ENCODE data around the gene EIF3D.

The EIF3D gene

DNA sequence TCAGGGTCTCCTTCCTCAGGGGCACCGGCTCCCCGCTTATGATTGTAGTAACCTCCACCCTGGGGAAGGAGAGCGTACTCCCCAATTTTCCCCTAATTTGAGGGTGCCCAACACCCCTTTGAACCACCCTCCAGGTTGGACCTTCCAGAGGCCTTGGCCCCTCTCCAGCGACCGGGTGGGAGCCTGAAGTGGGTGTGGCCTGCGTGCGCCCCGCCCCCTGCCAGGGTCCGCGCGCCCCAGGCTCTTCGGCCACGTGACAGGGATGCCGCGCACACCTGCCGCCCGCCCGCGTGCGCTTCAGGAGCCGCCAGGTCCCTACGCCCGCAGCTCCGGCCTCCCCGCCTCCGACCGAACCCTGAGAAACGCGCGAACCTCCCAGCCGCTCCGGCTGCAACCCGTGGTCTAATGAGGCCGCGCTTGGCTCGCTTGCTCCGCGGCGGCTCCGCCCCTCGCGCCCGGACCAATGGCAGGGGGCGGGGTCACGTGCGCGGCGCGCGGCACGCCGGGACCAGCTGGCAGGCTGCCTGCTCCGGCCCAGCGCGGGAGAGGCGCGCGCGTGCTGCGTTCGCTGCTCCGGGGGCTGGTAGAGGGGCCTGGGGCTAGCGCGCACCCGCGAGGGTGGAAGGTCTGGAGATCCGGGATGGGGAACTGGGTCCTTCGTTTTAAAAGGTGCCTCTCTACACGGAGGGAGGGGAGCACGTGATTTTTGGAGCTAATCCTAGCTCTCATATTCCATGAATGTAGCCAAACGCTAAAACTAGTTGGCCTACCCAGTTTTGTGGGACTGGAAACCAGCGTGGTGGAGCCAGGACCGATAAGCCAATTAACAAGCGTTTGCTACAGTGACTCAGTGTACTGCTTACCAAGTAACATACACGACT is 22.1 kb downstream of the EIF3D start, which contains the start of gene FOXRED2:
TSS of gene FOXRED2 (minus strand) at position 404 of the 881 bp plus-strand sequence. CDS start 618 bp downstream, outside the sequence.
- DNase-seq (ENCODE audit: low read depth) = peak; percentile 83

DNA sequence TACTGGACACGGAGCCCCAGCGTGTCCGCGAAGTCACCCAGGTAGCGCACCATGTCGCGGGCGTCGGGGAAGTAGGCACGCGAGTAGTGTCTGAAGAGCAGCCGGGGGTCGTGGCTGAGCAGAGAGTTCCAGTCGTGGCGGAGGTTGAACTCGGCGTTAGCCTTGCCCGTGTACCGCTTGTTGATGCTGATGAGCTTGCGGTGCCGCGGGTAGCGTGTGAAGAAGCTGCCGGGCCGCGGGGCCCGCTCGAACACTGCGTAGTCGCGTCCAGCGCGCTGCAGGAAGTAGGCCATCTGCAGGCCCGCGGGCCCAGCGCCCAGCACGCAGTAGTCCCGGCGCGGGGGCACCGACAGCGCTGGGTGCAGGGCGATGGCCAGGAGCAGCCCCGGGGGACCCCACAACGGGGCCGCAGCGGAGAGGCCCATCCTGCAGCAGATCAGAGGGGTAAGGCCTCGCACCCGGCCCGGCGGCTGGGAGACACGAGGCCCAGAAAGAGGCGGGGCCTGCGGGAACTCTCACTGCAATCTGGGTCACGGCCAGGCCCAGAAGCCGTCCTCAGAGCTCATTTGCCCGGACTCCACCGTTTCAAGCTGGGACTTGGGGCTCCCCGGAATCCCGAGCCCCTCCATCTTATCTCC is 22.8 kb downstream of the EIF3D start:
- DNase-seq (ENCODE audit: low read depth) = no peak

DNA sequence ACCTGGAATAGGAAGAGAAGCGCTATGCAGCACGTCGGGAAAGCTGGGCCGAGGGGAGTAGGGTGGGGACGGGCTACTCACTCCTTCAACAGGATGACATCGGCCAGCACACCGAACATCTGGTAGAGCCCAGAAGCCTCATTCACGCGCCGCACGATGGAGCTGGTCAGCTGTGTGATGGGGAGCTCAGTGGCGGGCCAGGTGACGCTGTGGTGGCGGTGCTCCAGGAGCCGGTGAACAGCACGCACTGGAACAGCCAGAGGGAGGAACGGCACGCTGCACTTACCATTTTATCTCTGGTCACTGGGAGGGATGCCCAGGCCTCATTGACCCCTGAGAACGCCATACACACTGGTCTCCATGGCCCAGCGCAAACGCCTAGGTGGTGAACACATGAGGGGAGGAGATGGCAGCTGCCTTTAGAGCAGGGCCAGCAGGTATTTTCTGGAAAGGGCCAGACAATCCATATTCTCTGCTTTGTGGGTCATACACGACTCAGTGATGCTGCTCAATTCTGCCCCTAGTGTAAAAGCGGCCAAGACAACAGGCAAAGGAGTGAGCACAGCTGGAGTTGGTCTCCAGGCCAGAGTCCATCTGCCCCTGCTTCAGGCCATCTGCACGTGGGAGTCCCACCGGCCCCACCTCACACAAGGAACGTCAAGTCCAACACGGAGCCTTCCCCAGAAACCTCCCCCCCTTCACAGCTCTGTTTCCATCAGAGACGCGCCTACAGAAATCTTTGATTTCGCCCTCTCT is 30.9 kb downstream of the EIF3D start:
- peak; percentile 30 for DNase-seq (ENCODE audit: low read depth)

DNA sequence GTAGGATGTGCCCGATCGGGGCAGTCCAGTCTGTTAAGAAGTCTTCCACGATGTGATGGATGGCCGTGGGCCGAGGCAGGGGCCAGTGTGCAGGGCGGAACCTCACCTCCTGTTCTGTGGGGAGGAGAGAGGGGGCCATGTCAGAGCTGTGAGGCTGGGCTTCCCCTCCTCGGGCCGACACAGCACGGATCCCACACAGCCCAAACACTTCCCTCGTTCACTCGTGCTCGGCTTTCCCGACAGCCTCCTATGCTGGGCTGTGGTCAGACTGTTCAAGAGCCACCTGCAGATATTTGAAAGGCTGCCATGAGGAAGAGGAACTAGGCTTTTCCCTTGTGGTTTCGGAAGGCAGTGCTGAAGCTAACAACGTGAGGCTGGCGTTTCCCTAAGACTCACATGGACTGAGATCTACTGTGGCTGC is 35.3 kb downstream of the EIF3D start:
- DNase-seq (ENCODE audit: low read depth) = no peak

DNA sequence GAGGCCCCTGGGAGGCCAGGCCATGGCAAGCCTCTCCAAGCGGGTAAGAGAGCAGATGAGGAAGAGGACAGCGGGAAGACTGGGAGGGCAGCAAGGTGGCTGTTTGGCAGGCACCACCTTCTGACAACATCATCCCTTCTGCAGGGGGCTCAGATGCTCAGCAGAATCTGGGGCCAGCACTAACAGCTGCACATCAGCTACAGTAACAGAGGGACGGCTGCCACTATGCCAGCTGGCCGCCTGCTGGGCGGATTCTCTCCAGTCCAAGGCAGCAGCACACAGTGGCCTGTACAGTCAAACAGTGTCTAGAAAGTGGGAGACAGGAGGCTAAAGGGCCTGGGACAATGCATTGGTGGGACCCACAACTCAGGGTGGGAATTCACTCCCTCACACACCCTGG is 36.9 kb downstream of the EIF3D start:
- no peak for DNase-seq (ENCODE audit: low read depth)

DNA sequence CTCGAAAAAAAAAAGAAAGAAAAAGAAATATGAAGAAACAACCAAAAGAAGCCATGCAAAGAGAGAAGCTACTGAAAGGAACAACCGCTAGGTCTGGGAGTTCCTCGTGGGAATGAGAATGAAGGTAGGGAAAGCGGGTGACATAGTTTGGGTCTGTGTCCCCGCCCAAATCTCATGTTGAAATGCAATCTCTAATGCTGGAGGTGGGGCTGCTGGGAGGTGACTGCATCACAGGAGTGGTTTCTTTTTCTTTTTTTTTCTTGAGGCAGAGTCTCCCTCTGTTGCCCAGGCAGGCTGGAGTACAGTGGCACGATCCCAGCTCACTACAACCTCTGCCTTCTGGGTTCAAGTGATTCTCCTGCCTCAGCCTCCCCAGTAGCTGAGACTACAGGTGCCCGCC is 37.8 kb downstream of the EIF3D start:
- no peak for DNase-seq (ENCODE audit: low read depth)

DNA sequence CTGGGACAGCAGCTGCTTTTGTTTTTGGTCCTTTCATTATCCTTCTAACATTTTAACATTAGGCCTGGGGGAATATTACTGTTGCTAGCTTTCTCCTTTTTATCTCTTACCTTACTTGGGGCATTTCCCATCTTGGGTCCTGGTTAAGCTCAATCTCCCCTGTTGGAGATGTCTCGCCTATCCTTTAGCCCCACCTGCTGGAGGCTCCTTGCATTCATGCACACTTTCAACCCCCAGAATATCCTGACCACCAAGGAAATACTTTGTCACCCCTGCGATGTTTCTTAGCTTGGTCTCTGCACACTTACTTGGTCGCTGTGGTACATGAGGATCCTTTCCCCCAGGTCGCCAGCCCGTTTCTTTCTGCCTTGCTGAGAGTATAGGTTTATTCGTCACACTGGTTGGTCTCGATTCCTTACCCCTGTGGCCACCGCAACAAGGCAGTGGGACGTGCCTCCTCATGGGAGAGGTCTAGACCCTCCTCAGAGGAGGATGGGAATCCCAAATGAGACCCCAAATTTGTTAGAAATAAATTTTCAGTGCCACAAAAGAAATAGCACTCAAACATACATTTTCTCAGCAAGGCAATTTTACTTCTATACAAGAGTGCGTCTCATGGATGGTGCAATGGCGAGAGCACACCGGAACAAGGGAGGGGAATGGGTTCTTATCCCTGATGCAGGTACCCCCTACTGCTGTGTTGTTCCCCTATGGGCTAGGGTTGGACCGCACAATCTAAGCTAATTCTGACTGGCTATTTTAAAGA is 42.2 kb downstream of the EIF3D start:
- DNase-seq (ENCODE audit: low read depth) = peak; percentile 78

DNA sequence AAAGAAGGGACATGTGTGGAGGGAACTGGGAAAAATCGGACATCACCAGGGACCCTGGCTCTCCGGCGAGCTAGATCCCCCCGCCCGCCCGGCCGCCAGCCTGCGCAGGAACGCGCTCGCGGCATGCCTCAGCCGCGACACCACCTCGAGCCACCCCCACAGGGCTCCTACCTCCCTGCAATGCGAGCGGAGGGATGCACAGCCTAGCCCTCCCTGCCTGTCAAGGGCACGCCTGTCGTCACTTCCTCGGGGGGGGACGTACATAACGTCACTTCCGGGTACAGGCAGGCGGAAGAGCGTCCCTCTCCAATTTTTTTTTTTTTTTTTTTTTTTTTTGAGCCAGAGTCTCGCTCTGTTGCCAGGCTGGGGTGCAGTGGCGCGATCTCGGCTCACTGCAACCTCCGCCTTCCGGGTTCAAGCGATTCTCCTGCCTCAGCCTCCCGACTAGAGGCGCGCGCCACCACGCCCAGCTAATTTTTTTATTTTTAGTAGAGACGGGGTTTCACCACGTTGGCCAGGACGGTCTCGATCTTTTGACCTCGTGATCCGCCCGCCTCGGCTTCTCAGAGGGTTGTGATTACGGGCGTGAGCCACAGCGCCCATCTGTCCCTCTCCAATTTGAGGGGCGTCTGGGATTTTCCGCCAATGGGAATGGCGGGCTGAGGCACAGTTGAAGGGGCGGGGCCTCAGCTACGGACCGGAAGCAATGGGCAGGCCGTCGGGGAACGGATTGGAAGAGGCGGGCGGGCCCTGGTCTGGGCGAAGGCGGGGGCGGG is 47.4 kb downstream of the EIF3D start, which contains the start of gene TXN2:
TSS of gene TXN2 (minus strand) at position 248 of the 776 bp plus-strand sequence. CDS start 803 bp downstream, outside the sequence.
- DNase-seq (ENCODE audit: low read depth) = peak; percentile 98

DNA sequence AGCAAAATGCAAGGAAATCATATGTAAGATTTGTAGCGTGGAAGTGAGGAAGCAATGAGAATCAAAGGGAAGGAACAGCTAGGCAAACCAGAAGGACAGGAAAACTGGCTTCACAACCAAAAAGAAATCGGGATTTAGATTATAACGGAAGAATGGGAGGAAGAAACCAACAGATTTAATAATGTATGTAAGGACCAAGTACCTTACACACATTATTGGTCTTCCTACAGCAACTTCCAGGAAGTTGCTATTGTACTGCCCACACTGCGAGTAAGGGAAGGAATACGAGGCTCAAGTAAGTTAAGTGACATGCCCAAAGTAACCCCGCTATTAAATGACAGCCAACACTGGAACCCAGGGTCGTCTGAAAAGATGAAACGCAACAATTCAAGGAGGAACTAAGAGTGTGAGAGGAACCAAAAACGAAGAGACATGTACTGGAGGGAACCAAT is 48.0 kb downstream of the EIF3D start:
- no peak for DNase-seq (ENCODE audit: low read depth)

DNA sequence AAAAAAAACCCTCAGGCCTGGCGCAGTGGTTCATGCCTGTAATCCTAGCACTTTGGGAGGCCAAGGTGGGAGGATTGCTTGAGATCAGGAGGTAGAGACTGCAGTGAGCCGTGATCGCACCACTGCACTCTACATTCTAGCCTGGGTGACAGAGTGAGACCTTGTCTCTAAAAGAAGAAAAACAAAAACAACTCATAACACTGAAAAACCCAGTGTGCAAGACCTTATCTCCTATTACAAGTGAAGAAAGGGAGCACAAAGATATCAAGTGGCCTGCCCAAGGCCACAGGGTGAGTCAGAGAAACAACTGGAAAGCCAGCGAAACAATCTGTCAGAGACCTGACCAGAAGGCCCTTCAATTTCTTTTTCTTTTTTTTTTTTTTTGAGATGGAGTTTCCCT is 50.0 kb downstream of the EIF3D start:
- no peak for DNase-seq (ENCODE audit: low read depth)

DNA sequence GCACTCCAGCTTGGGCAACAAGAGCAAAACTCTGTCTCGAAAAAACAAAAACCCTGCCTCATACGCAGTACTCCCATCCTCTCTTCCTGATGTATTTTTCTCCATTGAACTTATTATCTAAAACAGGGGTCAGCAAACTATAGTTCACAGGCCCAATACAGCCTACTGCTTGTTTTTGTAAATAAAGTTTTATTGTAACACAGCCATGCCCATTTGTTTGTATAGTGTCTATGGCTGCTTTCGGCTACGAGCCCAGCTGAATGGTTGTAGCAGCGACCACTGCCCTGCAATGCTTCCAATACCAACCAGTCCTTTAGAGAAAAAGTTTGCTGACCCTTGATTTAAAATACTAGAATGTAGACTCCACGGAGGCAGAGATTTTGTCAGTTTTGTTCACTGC is 53.6 kb downstream of the EIF3D start:
- no peak for DNase-seq (ENCODE audit: low read depth)

DNA sequence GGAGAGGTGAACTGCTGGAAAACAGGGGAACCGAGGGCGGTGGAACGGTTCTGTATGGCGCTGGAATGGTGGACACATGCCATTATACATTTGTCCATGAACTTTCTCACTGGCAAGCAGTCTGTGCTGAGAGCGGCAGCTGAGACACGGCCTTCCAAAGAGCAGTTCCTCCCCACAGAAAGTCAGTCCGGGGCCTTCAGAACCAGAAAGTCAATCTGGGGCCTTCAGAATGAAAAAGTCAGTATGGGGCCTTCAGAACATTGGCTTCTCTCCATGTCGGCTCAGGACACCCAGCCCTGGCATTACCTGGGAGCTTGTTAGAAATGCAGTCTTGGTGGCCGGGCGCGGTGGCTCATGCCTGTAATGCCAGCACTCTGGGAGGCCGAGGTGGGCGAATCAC is 56.3 kb downstream of the EIF3D start:
- no peak for DNase-seq (ENCODE audit: low read depth)

DNA sequence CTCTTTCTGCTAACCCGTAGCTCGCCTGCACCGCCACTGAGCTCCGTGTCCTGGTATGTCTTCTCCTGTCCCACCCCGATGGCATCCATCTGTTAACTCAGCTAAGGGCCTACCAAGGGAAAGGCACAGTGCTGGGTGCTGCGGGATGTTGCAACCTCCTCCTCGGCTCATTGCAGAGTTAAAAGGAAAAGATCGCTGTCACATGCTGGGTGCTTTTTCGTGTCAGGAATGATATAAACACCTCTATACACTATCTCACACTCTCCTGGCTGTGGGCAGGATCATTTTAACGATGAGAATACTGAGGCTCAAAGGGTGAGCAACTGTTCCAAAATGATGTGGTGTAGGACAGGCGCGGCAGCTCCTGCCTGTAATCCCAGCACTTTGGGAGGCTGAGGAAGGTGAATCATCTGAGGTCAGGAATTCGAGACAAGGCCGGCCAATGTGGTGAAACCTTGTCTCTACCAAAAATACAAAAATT is 57.6 kb downstream of the EIF3D start:
- DNase-seq (ENCODE audit: low read depth) = peak; percentile 83

DNA sequence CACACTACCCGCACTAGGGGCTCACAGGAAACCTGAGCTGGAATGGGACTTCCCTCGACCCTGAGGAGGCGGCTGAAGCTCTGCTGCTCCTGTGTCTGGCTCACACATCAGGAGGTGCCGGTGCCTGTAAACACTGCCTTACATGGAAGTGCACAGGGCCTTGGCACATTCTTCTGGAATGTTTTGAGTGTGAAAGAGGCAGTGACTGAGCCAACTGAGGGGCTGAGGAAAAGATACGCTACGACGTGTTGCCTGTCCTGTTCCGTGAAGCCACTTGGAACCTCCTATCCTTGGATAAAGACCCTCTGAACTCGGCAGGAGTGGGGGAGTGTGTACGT is 58.0 kb downstream of the EIF3D start:
- peak; percentile 44 for DNase-seq (ENCODE audit: low read depth)

DNA sequence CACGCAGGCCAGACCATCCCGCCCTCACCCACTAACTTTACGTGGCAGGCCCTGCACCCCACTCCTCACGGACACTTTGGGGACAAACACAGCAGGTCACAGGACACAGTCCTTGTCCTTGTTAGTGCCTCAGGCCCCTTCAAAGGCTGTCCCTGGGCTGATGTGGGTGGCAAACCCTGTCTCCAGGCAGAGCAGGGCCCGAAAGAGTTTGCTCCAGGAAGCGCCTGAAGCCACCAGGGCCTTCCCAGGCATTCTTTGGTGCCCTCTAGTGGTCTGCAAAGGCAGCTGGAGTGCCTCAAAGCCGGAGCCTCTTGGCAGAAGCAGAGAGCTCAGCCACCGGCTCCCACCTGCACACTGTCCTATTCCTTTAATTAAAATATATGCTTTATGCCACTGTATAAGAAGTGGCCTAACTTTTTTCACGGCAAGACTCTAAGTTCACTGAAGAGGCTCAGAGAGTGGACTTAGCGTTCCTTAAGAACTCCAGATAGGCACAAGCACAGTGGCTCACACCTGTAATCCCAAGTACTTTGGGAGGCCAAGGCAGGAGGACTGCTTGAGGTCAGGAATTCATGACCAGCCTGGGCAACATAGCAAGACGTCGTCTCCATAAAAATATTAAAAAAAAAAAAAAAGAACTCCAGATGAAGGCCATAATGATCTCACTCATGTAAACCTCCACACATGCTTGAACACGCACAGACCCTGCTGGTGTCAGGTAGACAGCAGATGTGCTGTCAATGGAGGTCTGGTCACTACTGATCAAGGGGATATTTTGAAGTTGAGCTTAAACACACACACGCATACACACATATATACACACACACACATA is 58.6 kb downstream of the EIF3D start:
- DNase-seq (ENCODE audit: low read depth) = peak; percentile 90

DNA sequence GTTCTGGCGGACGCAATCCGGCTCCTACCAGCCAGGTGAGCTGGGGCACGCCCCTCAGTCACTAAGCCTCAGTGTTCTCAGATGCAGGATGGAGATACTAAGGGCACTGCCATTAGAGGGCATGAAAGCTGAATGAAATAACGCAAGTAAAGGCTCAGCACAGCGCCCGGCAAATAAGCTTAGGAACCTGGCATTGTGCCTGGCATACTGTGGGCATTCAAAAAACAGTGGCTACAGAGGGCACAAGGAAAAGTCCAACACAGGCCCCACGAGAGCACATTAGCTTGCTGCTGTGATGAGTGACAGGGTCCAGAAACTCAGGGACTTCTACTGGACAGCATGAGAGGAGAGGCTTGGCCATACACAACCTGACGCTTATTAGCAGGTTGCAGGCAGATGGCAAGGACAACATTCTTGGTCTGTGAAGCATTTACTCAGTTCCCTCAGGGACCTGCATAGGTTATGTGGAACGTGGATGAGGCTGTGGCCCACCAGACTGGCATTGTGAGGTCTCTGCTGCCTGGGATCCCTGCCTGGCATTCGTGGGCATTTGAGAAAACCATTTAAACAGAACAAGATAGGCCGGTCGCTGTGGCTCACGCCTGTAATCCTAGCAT is 59.8 kb downstream of the EIF3D start:
- no peak for DNase-seq (ENCODE audit: low read depth)

DNA sequence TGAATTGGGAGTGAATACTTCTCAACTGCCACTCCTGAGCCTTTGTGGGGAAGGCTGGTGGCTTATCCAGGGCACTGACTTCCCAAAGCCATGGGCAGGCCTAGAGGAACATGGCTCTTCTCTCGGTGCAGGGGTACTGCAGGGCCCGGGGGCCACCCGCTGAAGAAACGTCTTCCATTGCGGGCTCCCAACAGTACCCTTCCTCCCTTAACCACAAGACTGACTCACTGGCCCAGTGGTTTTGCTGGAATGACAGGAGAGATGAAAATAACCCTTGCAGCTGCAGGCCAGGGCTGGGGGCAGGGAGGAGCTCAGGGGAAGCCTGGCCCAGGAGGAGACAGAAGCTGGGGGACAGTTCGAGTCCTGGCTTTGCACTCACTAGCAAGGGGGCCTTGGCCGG is 61.0 kb downstream of the EIF3D start:
- DNase-seq (ENCODE audit: low read depth) = peak; percentile 98

DNA sequence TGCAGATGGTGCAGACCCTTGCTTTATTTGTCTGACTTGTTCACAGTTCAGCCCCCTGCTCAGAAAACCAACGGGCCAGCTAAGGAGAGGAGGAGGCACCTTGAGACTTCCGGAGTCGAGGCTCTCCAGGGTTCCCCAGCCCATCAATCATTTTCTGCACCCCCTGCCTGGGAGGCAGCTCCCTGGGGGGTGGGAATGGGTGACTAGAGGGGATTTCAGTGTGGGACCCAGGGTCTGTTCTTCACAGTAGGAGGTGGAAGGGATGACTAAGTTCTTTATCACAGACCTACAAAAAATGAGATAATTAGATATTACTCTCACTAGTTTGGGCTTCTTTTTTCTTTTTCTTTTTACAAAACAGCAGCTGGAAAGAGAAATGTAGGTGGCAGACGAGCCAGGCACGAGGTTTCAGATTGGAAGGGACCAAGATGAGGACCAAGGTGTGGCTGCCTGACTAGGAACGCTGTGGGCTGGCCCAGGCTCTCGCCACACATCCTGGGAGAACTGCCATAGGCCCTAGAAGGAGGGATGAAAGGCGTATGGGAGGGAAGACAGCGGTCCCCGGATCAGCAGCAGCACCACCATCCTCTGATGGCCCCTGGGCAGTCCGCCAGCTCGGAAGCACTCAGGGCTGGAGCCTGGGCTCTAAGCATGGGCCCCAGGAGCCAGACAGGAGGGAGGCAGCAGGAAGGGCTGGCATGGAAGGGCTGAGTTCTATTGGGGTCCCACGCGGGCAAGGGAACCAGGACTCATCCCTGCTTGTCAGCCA is 61.7 kb downstream of the EIF3D start:
- peak; percentile 83 for DNase-seq (ENCODE audit: low read depth)

DNA sequence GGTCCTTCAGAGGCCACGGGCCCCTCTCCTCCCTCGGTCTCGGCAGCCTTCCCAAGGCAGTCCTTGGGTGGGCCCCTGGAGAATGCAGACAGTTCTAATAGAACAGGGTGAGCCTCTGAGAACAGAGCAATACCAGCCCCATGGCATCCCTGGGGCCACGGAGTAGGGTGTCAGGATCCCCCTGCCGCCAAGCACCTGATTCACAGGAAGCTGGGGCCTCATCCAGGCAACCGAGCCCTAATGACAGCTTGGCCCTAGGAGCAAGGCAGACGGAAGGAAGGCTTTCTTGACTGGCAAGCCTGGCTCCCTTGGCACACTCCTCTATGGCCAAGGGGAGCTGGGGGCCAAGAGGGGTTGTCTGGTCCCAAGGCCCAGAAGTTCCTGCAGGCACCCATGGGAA is 62.7 kb downstream of the EIF3D start:
- no peak for DNase-seq (ENCODE audit: low read depth)
